CD14-positive monocyte (primary cell): ENCODE measurements around the gene ACSBG1. TPM values are rescaled to one million over a fixed set of nuclear protein-coding genes. Genes with fewer than 3 reads are reported as not detected.
A peak's percentile ranks its signal among the peaks of the same experiment; 100 is the strongest.

Experiments
- DNase-seq, 3 donors: peaks; one replicate each; pipeline ENCODE4 v3.0.0-alpha.2; 2011 to 2022
- H2AFZ ChIP-seq: 2 replicates; pipeline ENCODE4 v1.6.0; 2012; ENCODE audit warnings: mild to moderate bottlenecking, low read depth, low read length, inconsistent platforms; ENCODE audit not compliant: insufficient read depth, poor library complexity, severe bottlenecking
- H3K27ac ChIP-seq, 2 donors: 1 replicate in 1 of 2; 2 replicates in 1 of 2; pipeline ENCODE4 v1.5.1; 2012 to 2013; ENCODE audit warnings: low read length in 2 of 2, control low read depth in 1 of 2, inconsistent platforms in 1 of 2, low read depth in 1 of 2, mild to moderate bottlenecking in 1 of 2
- H3K27me3 ChIP-seq, 2 donors: one replicate each; pipeline versions ENCODE4 v1.6.0 to v1.6.1; 2011 to 2013; ENCODE audit warnings: low read length in 2 of 2; ENCODE audit not compliant: control insufficient read depth in 2 of 2, insufficient read depth in 2 of 2
- H3K36me3 ChIP-seq, 2 donors: replicated peaks in 1 of 2; 1 replicate in 1 of 2; 2 replicates in 1 of 2; pipeline versions ENCODE4 v1.5.1 to v1.6.1; 2012 to 2013; ENCODE audit warnings: low read length in 2 of 2, control low read depth in 1 of 2, inconsistent platforms in 1 of 2, mild to moderate bottlenecking in 1 of 2; ENCODE audit not compliant: insufficient read depth in 2 of 2, control insufficient read depth in 1 of 2
- H3K4me1 ChIP-seq, 2 donors: 1 replicate in 1 of 2; 2 replicates in 1 of 2; pipeline versions ENCODE4 v1.5.1 to v1.6.1; 2012 to 2013; ENCODE audit warnings: low read length in 2 of 2, control low read depth in 1 of 2, inconsistent platforms in 1 of 2, mild to moderate bottlenecking in 1 of 2, moderate library complexity in 1 of 2; ENCODE audit not compliant: insufficient read depth in 2 of 2, control insufficient read depth in 1 of 2
- H3K4me2 ChIP-seq: replicated peaks from 2 replicates; pipeline ENCODE3; 2012; ENCODE audit warnings: low read length, moderate library complexity, mild to moderate bottlenecking; ENCODE audit not compliant: poor library complexity, severe bottlenecking; ENCODE audit errors: extremely low read depth
- H3K4me3 ChIP-seq, 3 experiments: fragments of 200-600 bp in 1 of 3; sonication (generic) in 1 of 3; replicated peaks in 1 of 3; 1 replicate in 2 of 3; 2 replicates in 1 of 3; pipeline ENCODE4 v1.5.1; 2011 to 2013; ENCODE audit warnings: low read length in 3 of 3, mild to moderate bottlenecking in 3 of 3, control low read depth in 2 of 3, low read depth in 2 of 3, inconsistent platforms in 1 of 3, moderate library complexity in 1 of 3
- H3K79me2 ChIP-seq: 2 replicates; pipeline ENCODE4 v1.6.0; 2012; ENCODE audit warnings: mild to moderate bottlenecking, control low read depth, inconsistent platforms, low read length, moderate library complexity; ENCODE audit not compliant: insufficient read depth
- H3K9ac ChIP-seq: 2 replicates; pipeline ENCODE4 v1.6.0; 2017; ENCODE audit warnings: low read length, mild to moderate bottlenecking; ENCODE audit not compliant: insufficient read depth, poor library complexity, severe bottlenecking
- H3K9me3 ChIP-seq, 2 donors: replicated peaks in 1 of 2; 1 replicate in 1 of 2; 2 replicates in 1 of 2; pipeline versions ENCODE4 v1.5.1 to v1.6.1; 2012 to 2013; ENCODE audit warnings: low read length in 2 of 2, control low read depth in 1 of 2; ENCODE audit not compliant: control insufficient read depth in 1 of 2, insufficient read depth in 1 of 2
- H4K20me1 ChIP-seq: 2 replicates; pipeline ENCODE4 v1.6.0; 2012; ENCODE audit warnings: mild to moderate bottlenecking, low read length, control low read depth, moderate library complexity; ENCODE audit not compliant: insufficient read depth
- H3K27ac Mint-ChIP-seq, 7 donors: one replicate each; pipeline ENCODE4 v1.8.0; 2020; ENCODE audit warnings: mild to moderate bottlenecking in 7 of 7, mixed read lengths in 7 of 7, moderate library complexity in 6 of 7, inconsistent platforms in 2 of 7
- H3K27me3 Mint-ChIP-seq, 3 donors: one replicate each; pipeline ENCODE4 v1.8.0; 2021 to 2022; ENCODE audit warnings: low read depth in 3 of 3, mild to moderate bottlenecking in 3 of 3, mixed read lengths in 3 of 3, moderate library complexity in 3 of 3, inconsistent platforms in 1 of 3
- H3K36me3 Mint-ChIP-seq, 2 donors: one replicate each; pipeline ENCODE4 v1.8.0; 2020; ENCODE audit warnings: mixed read lengths in 2 of 2, inconsistent platforms in 1 of 2, mild to moderate bottlenecking in 1 of 2
- H3K4me1 Mint-ChIP-seq: one replicate; pipeline ENCODE4 v1.8.0; 2020; ENCODE audit warnings: mild to moderate bottlenecking, mixed read lengths
- H3K4me3 Mint-ChIP-seq, 2 donors: one replicate each; pipeline ENCODE4 v1.8.0; 2020; ENCODE audit warnings: mild to moderate bottlenecking in 2 of 2, mixed read lengths in 2 of 2, moderate library complexity in 1 of 2
- H3K9me3 Mint-ChIP-seq, 7 donors: one replicate each; pipeline ENCODE4 v1.8.0; 2020 to 2022; ENCODE audit warnings: mixed read lengths in 7 of 7, mild to moderate bottlenecking in 6 of 7, moderate library complexity in 6 of 7, inconsistent platforms in 2 of 7
- WGBS: methylation state at CpG from one replicate; pipeline ENCODE4 v1.1.5; 2013; ENCODE audit warnings: missing lambda C conversion rate; ENCODE audit not compliant: insufficient coverage; 5-methylcytosine and 5-hydroxymethylcytosine counted together
- intact Hi-C, 2 donors: fragments of 100-400 bp; cut with micrococcal nuclease; formaldehyde crosslinking; loops; one replicate each; pipeline versions ENCODE4 v1.15.0 to v1.15.1; 2023
- polyA plus RNA-seq, 3 donors: library from polyadenylated mRNA; depleted of rRNA in 1 of 3; unstranded in 2 of 3; stranded (reverse) in 1 of 3; fragments of 300-500 nt in 2 of 3; fragments of >200 nt in 1 of 3; fragmentation: Illumina TruSeq in 2 of 3; gene quantifications; 1 replicate in 2 of 3; 2 replicates in 1 of 3; pipeline ENCODE4 v1.2.3, GENCODE V29; 2012 to 2021
- TF ChIP-seq, protein P1 (sequence below): fragments of 200-600 bp; IDR thresholded peaks from one replicate; pipeline ENCODE4 v1.8.0; 2022; ENCODE audit warnings: antibody characterized with exemption, mild to moderate bottlenecking

ACSBG1 gene
- polyA plus RNA-seq, 3 donors = 0.01 TPM; not detected in 2

DNA sequence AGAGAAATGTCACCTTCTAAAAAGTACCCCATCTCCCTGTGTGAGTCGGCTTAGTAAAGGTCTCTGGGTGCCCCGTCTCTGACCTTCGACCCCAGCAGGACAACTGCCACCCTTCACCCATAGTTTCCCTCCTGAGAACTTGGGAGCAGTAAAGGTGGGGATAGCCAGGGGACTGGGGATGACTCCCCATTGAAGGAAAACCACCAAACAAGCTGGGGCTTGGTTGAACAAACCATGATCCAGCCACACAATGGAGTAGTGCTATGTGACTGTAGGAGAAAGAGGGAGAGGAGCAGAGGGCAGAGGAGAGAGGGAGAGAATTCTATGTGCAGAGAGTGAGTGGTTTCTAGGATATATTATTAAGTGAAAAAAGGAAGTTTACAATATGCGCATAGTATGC is 51.5 kb downstream of the ACSBG1 start:
- no CpG with 5 or more reads among the region's 4 CpGs for WGBS

DNA sequence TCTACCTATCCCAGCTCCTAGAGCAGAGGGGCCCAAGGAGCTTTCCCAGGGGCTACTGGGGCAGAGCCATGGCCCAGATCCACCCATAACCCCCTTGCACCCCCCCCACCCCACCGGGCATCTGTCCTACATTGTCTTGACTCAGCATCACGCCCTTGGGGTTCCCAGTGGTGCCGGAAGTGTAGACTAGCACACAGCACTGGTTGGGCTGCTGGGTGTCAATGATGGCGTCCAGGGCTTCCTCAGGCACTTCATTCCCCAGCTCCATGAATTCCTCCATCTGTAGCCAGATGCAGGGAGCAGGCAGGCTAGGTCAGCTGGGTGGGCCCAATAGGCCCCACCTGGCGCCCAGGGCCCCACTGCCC is 52.0 kb downstream of the ACSBG1 start:
- no peak overlapping the region for H3K9ac ChIP-seq
- no peaks in the 10 kb centered on the region for H3K36me3 ChIP-seq
- no peak overlapping the region for H2AFZ ChIP-seq
- no peak for DNase-seq
- Mint-ChIP-seq H3K9me3 (peaks cover 4 to 8% (median 6%) of the 10 kb centered on the region in 7 donors), H3K4me1 (no peaks in the 10 kb centered on the region), H3K36me3 (no peaks in the 10 kb centered on the region), H3K4me3 (no peak overlapping the region), H3K27ac (no peak overlapping the region), H3K27me3 (peaks cover 0 to 4% (median 2%) of the 10 kb centered on the region in 3 donors)
- no peaks in the 10 kb centered on the region for H3K4me1 ChIP-seq
- no peaks in the 10 kb centered on the region for H3K27me3 ChIP-seq
- 96% methylated on average over 4 of the region's 5 CpGs for WGBS
- intact Hi-C loops = no loop called here
- H3K4me2 ChIP-seq = no peak overlapping the region
- H4K20me1 ChIP-seq = no peaks in the 10 kb centered on the region
- H3K27ac ChIP-seq = no peak overlapping the region
- no peaks in the 10 kb centered on the region for H3K79me2 ChIP-seq
- TF ChIP-seq, protein P1, sequence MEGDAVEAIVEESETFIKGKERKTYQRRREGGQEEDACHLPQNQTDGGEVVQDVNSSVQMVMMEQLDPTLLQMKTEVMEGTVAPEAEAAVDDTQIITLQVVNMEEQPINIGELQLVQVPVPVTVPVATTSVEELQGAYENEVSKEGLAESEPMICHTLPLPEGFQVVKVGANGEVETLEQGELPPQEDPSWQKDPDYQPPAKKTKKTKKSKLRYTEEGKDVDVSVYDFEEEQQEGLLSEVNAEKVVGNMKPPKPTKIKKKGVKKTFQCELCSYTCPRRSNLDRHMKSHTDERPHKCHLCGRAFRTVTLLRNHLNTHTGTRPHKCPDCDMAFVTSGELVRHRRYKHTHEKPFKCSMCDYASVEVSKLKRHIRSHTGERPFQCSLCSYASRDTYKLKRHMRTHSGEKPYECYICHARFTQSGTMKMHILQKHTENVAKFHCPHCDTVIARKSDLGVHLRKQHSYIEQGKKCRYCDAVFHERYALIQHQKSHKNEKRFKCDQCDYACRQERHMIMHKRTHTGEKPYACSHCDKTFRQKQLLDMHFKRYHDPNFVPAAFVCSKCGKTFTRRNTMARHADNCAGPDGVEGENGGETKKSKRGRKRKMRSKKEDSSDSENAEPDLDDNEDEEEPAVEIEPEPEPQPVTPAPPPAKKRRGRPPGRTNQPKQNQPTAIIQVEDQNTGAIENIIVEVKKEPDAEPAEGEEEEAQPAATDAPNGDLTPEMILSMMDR = no peak
- H3K9me3 ChIP-seq = no peaks in the 10 kb centered on the region
- H3K4me3 ChIP-seq = no peak overlapping the region

More for the DNA sequence above, 51.5 kb downstream of the ACSBG1 start:
- H3K27me3 ChIP-seq = no peaks in the 10 kb centered on the region
- H3K36me3 Mint-ChIP-seq = no peaks in the 10 kb centered on the region
- TF ChIP-seq, protein P1 = no peak
- no peaks in the 10 kb centered on the region for H4K20me1 ChIP-seq
- no peaks in the 10 kb centered on the region for H3K9me3 ChIP-seq
- no peaks in the 10 kb centered on the region for H3K4me1 Mint-ChIP-seq
- H3K4me3 Mint-ChIP-seq = no peak overlapping the region
- H3K4me3 ChIP-seq = no peak overlapping the region
- no peaks in the 10 kb centered on the region for H3K4me1 ChIP-seq
- H3K27ac Mint-ChIP-seq = peak overlapping the region in 1 of 7 donors; percentile 16
- H2AFZ ChIP-seq = no peak overlapping the region
- no peak overlapping the region for H3K27ac ChIP-seq
- H3K27me3 Mint-ChIP-seq = peaks cover 0 to 4% (median 2%) of the 10 kb centered on the region in 3 donors
- no peak overlapping the region for H3K4me2 ChIP-seq
- H3K9me3 Mint-ChIP-seq = peaks cover 4 to 8% (median 6%) of the 10 kb centered on the region in 7 donors
- intact Hi-C loops = no loop called here
- no peaks in the 10 kb centered on the region for H3K36me3 ChIP-seq
- no peaks in the 10 kb centered on the region for H3K79me2 ChIP-seq
- H3K9ac ChIP-seq = no peak overlapping the region
- no peak for DNase-seq
